Spleen (tissue), 11 donors: ENCODE data around the gene FRRS1. TPM values are rescaled to one million over a fixed set of nuclear protein-coding genes. Genes with fewer than 3 reads are reported as not detected.

Source experiments
- DNase-seq: peaks from one replicate; pipeline ENCODE4 v3.0.0-alpha.2; 2020
- H3K27ac ChIP-seq, 8 donors: fragments of 200-600 bp; sonication (generic) in 7 of 8; 1 replicate in 4 of 8; 2 replicates in 4 of 8; pipeline versions ENCODE4 v1.5.0 to v1.8.0; 2016 to 2021; ENCODE audit warnings: inconsistent platforms in 4 of 8, mild to moderate bottlenecking in 4 of 8, moderate library complexity in 1 of 8
- H3K27me3 ChIP-seq, 7 donors: fragments of 200-600 bp; sonication (generic) in 6 of 7; replicated peaks in 1 of 7; 1 replicate in 4 of 7; 2 replicates in 3 of 7; pipeline versions ENCODE4 v1.5.0 to v1.8.0; 2016 to 2021; ENCODE audit warnings: inconsistent platforms in 3 of 7, mild to moderate bottlenecking in 1 of 7
- H3K36me3 ChIP-seq, 6 donors: fragments of 200-600 bp; sonication (generic) in 5 of 6; 1 replicate in 4 of 6; 2 replicates in 2 of 6; pipeline versions ENCODE4 v1.5.0 to v1.8.0; 2016 to 2021; ENCODE audit warnings: inconsistent platforms in 2 of 6
- H3K4me1 ChIP-seq, 6 donors: fragments of 200-600 bp; sonication (generic) in 5 of 6; 1 replicate in 3 of 6; 2 replicates in 3 of 6; pipeline versions ENCODE4 v1.5.0 to v1.8.0; 2016 to 2021; ENCODE audit warnings: inconsistent platforms in 3 of 6
- H3K4me3 ChIP-seq, 8 donors: fragments of 200-600 bp; sonication (generic) in 7 of 8; 1 replicate in 4 of 8; 2 replicates in 4 of 8; pipeline versions ENCODE4 v1.5.0 to v1.8.0; 2016 to 2021; ENCODE audit warnings: inconsistent platforms in 4 of 8, mild to moderate bottlenecking in 4 of 8, moderate library complexity in 2 of 8
- H3K9me3 ChIP-seq, 8 donors: fragments of 200-600 bp; sonication (generic) in 7 of 8; 1 replicate in 4 of 8; 2 replicates in 4 of 8; pipeline versions ENCODE4 v1.5.0 to v1.8.0; 2016 to 2021; ENCODE audit warnings: inconsistent platforms in 4 of 8
- POLR2A ChIP-seq, 3 donors: fragments of 450-650 bp; IDR thresholded peaks; one replicate each; pipeline ENCODE4 v1.5.1; 2017; ENCODE audit warnings: antibody characterized with exemption in 3 of 3, mild to moderate bottlenecking in 1 of 3
- POLR2AphosphoS5 ChIP-seq, 3 donors: sonication (generic); formaldehyde crosslinking; IDR thresholded peaks; one replicate each; pipeline ENCODE4 v1.5.1; 2017; ENCODE audit warnings: antibody characterized with exemption in 3 of 3
- WGBS, 5 donors: extraction: QIAGEN DNeasy Blood & Tissue Kit in 3 of 5; methylation state at CpG; one replicate each; pipeline versions ENCODE4 v1.1.5 to v1.1.7; 2013 to 2018; 5-methylcytosine and 5-hydroxymethylcytosine counted together
- intact Hi-C: fragments of 100-400 bp; cut with DNase I; formaldehyde crosslinking; loops from one replicate; pipeline ENCODE4 v1.15.0; 2023; ENCODE audit warnings: low total_unique reads
- polyA plus RNA-seq, 3 donors: library from polyadenylated mRNA; stranded (reverse); fragments of 200-250 nt; gene quantifications; one replicate each; pipeline ENCODE4 v1.2.1, GENCODE V29; 2013
- total RNA-seq, 7 donors: library from RNA; depleted of rRNA in 3 of 7; stranded (reverse); fragments of >200 nt in 3 of 7; fragmentation: NEBNext Ultra II Directional in 4 of 7; extraction: Animal tissue kit (Norgen Biotek cat#: 25700) in 4 of 7; gene quantifications; one replicate each; pipeline versions ENCODE4 v1.1.0 to v1.2.1, GENCODE V29; 2016 to 2021
- TF ChIP-seq, protein P1 (sequence below), 11 experiments: fragments of 200-600 bp in 7 of 11; fragments of 450-650 bp in 4 of 11; sonication (generic) in 4 of 11; IDR thresholded peaks in 8 of 11; conservative IDR thresholded peaks in 3 of 11; 1 replicate in 7 of 11; 2 replicates in 4 of 11; pipeline versions ENCODE4 v1.4.0 to v1.8.0; 2016 to 2021; ENCODE audit warnings: antibody characterized with exemption in 11 of 11, inconsistent platforms in 4 of 11, mild to moderate bottlenecking in 1 of 11
- donor health status: healthy with polysubstance abuse.
- donor health status: DM: no; HTN: no; CAD: no; lungs with moderate emphysema.
- donor health status: DM: no; HTN: no; CAD: no.
- donor health status: Bipolar disorder and iron deficiency.
- donor health status: healthy.
- donor health status: DM: no; HTN: no; CAD: no.
- donor health status: DM: yes; HTN: yes; CAD: no.

Gene FRRS1
- total and polyA plus RNA-seq, 10 donors, result 0.13 to 7.3 (median 4.4) TPM

DNA sequence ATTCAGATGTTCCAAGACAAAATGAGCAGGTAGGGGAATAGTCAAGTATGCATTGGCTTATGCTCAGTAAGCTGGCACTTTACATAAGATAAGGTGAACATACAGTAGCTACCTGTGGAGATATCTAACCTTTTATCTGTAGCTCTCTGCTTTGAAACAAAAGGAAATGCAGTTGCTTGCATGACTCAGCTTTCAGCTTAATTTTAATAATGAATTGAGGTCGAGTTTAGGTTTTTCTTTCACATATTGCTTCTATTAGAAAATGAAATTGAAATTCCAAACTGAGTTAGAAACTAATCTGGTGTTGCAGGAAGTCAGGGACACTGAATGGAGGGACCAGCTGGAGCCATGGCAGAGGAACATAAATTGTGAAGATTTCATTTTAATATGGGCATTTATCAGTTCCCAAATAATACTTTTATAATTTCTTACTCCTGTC is 8.3 kb downstream of the FRRS1 start:
- Histone ChIP-seq H3K27me3 (no peaks in the 10 kb centered on the region), H3K4me1 (peaks cover 0 to 22% (median 8%) of the 10 kb centered on the region in 6 donors), H3K27ac (peak overlapping the region in 3 of 8 donors; percentile 3 to 61 (median 6)), H3K36me3 (no peaks in the 10 kb centered on the region), H3K9me3 (peaks cover 0 to 10% (median 3%) of the 10 kb centered on the region in 8 donors), H3K4me3 (no peak overlapping the region)
- WGBS, 5 donors, result 0 to 8% (median 3%) methylated on average over 1 of the region's 1 CpG
- intact Hi-C loops, result no loop called here
- TF ChIP-seq, protein P1, sequence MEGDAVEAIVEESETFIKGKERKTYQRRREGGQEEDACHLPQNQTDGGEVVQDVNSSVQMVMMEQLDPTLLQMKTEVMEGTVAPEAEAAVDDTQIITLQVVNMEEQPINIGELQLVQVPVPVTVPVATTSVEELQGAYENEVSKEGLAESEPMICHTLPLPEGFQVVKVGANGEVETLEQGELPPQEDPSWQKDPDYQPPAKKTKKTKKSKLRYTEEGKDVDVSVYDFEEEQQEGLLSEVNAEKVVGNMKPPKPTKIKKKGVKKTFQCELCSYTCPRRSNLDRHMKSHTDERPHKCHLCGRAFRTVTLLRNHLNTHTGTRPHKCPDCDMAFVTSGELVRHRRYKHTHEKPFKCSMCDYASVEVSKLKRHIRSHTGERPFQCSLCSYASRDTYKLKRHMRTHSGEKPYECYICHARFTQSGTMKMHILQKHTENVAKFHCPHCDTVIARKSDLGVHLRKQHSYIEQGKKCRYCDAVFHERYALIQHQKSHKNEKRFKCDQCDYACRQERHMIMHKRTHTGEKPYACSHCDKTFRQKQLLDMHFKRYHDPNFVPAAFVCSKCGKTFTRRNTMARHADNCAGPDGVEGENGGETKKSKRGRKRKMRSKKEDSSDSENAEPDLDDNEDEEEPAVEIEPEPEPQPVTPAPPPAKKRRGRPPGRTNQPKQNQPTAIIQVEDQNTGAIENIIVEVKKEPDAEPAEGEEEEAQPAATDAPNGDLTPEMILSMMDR (IDR thresholded peaks at IDR 0.05 in 8 of 11, conservative IDR thresholded peaks at IDR 0.05 in 3 of 11), result no peak
- TF ChIP-seq POLR2AphosphoS5 (IDR thresholded peaks at IDR 0.05), result no peak
- TF ChIP-seq POLR2A (IDR thresholded peaks at IDR 0.05), result no peak
- DNase-seq, result no peak

DNA sequence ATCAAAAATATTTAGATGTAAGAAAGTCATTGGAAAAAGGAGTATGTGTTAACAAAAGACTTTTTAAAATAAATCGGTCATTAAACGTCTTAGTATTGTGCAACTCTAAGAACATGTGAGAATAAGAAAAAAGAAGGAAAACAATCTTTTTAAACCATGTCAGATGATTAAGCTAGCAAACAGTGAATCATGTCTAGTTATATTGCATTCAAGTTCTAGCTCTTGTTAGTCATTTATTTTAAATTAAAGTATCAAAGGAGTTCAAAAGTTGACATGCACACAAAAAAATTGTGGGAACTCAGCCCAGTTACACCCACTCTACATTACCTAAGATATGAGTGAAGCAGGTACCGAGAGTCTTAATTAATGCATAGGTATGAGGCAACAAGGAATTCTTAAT is 9.8 kb downstream of the FRRS1 start:
- Histone ChIP-seq H3K4me1 (peaks cover 0 to 22% (median 8%) of the 10 kb centered on the region in 6 donors), H3K4me3 (no peak overlapping the region), H3K27ac (no peak overlapping the region), H3K9me3 (peaks cover 0 to 10% (median 3%) of the 10 kb centered on the region in 8 donors), H3K36me3 (no peaks in the 10 kb centered on the region), H3K27me3 (no peaks in the 10 kb centered on the region)
- 81 to 91% (median 86%) methylated on average over 3 of the region's 3 CpGs for whole genome bisulfite sequencing, 5 donors
- TF ChIP-seq, protein P1 (IDR thresholded peaks at IDR 0.05 in 8 of 11, conservative IDR thresholded peaks at IDR 0.05 in 3 of 11), result no peak
- TF ChIP-seq POLR2AphosphoS5 (IDR thresholded peaks at IDR 0.05), result no peak
- TF ChIP-seq POLR2A (IDR thresholded peaks at IDR 0.05), result no peak
- intact Hi-C loops, result no loop called here
- DNase-seq, result no peak

DNA sequence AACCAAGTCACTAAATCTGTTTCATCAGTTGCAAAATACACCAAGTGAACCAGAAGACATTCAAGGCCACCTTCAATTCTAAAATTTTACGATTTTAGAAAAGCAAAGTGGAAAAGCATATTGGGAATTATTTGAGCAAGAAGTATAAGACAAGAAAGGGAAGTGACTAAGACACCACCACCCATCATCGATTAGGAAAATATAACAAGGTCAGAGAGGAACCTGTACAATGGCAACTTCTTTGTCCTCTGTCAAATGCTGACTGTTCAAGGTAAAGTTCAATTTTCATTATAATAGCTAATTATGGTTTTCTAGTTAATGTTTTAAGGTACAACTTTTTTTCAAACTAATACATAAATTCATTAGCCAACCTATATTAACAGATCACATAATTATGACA is 10.8 kb downstream of the FRRS1 start:
- H3K27ac ChIP-seq, result no peak overlapping the region
- H3K27me3 ChIP-seq, result no peaks in the 10 kb centered on the region
- 51 to 80% (median 60%) methylated on average over 2 of the region's 2 CpGs for WGBS, 5 donors
- no peak overlapping the region for H3K4me3 ChIP-seq
- no peak for DNase-seq
- H3K4me1 ChIP-seq, result peaks cover 0 to 22% (median 8%) of the 10 kb centered on the region in 6 donors
- no peak for TF ChIP-seq POLR2AphosphoS5 (IDR thresholded peaks at IDR 0.05)
- no peaks in the 10 kb centered on the region for H3K36me3 ChIP-seq
- peaks cover 0 to 10% (median 3%) of the 10 kb centered on the region in 8 donors for H3K9me3 ChIP-seq
- intact Hi-C loops, result no loop called here

DNA sequence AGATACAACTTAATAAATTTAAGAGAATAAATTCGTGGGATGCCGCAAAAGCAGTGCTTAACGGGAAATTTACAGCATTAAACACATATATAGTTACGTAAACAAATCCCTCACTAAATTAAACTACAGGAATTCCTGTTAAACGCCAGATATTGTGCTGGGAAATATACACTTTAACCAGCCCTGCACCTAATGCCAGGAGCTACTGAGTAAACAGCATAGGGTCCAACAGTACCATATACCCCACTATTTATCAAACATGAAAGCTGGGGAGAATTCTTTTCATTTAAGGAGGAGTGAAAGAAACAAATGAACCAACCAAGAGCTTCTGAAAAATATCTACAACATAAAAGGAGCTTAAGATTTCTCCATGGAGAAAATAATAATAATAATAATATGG is 11.7 kb downstream of the FRRS1 start:
- no peak overlapping the region for H3K27ac ChIP-seq
- 90 to 93% (median 91%) methylated on average over 5 of the region's 5 CpGs for WGBS, 5 donors
- TF ChIP-seq, protein P1 (IDR thresholded peaks at IDR 0.05 in 8 of 11, conservative IDR thresholded peaks at IDR 0.05 in 3 of 11), result no peak
- TF ChIP-seq POLR2A (IDR thresholded peaks at IDR 0.05), result no peak
- TF ChIP-seq POLR2AphosphoS5 (IDR thresholded peaks at IDR 0.05), result no peak
- intact Hi-C loops, result no loop called here
- no peak overlapping the region for H3K4me3 ChIP-seq
- no peak for DNase-seq
- peaks cover 0 to 22% (median 8%) of the 10 kb centered on the region in 6 donors for H3K4me1 ChIP-seq
- H3K9me3 ChIP-seq, result peaks cover 0 to 10% (median 3%) of the 10 kb centered on the region in 8 donors
- H3K36me3 ChIP-seq, result no peaks in the 10 kb centered on the region
- no peaks in the 10 kb centered on the region for H3K27me3 ChIP-seq
